Astrocyte of the cerebellum (primary cell): Measurements from ENCODE around the gene GNMT.

Source experiments
- DNase-seq: peaks from one replicate; pipeline ENCODE4 v3.0.0-alpha.2; 2011; ENCODE audit warnings: low read depth
- H3K4me3 ChIP-seq: 2 replicates; pipeline ENCODE4 v1.5.1; 2011; ENCODE audit warnings: mild to moderate bottlenecking, low read depth, low read length, moderate library complexity
- in situ Hi-C: cut with HindIII; loops from 2 replicates; pipeline ENCODE4 v1.10.0; 2017; ENCODE audit warnings: low sequenced_read_pairs
- TF ChIP-seq, protein P1 (sequence below): IDR thresholded peaks from 2 replicates; pipeline ENCODE4 v1.5.1; 2012; ENCODE audit warnings: low read length, low read depth, moderate library complexity, mild to moderate bottlenecking; ENCODE audit errors: missing control alignments

GNMT gene

GRCh38 chr6:42935322-42935721 lies 25.2 kb upstream of the GNMT start:
- no peak for DNase-seq
- TF ChIP-seq, protein P1, sequence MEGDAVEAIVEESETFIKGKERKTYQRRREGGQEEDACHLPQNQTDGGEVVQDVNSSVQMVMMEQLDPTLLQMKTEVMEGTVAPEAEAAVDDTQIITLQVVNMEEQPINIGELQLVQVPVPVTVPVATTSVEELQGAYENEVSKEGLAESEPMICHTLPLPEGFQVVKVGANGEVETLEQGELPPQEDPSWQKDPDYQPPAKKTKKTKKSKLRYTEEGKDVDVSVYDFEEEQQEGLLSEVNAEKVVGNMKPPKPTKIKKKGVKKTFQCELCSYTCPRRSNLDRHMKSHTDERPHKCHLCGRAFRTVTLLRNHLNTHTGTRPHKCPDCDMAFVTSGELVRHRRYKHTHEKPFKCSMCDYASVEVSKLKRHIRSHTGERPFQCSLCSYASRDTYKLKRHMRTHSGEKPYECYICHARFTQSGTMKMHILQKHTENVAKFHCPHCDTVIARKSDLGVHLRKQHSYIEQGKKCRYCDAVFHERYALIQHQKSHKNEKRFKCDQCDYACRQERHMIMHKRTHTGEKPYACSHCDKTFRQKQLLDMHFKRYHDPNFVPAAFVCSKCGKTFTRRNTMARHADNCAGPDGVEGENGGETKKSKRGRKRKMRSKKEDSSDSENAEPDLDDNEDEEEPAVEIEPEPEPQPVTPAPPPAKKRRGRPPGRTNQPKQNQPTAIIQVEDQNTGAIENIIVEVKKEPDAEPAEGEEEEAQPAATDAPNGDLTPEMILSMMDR, result no peak
- no peak overlapping the region for H3K4me3 ChIP-seq
- in situ Hi-C loops, result no loop called here

DNA sequence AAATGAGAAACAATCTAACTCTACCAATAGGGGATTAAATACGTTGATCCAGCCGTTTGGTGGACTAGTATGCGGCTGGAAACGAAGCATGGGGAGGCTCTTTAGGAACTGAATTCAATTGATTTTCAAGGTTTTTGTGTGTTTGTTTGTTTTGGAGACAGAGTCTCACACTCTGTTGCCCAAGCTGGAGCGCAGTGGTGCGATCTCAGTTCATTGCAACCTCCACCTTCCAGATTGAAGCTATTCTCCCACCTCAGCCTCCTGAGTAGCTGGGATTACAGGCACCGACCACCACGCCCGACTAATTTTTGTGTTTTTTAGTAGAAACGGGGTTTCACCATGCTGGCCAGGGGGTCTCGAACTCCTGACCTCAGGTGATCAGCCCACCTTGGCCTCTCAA lies 24.2 kb upstream of the GNMT start:
- no peak for DNase-seq
- TF ChIP-seq, protein P1, result no peak
- in situ Hi-C loops, result no loop called here
- no peak overlapping the region for H3K4me3 ChIP-seq

DNA sequence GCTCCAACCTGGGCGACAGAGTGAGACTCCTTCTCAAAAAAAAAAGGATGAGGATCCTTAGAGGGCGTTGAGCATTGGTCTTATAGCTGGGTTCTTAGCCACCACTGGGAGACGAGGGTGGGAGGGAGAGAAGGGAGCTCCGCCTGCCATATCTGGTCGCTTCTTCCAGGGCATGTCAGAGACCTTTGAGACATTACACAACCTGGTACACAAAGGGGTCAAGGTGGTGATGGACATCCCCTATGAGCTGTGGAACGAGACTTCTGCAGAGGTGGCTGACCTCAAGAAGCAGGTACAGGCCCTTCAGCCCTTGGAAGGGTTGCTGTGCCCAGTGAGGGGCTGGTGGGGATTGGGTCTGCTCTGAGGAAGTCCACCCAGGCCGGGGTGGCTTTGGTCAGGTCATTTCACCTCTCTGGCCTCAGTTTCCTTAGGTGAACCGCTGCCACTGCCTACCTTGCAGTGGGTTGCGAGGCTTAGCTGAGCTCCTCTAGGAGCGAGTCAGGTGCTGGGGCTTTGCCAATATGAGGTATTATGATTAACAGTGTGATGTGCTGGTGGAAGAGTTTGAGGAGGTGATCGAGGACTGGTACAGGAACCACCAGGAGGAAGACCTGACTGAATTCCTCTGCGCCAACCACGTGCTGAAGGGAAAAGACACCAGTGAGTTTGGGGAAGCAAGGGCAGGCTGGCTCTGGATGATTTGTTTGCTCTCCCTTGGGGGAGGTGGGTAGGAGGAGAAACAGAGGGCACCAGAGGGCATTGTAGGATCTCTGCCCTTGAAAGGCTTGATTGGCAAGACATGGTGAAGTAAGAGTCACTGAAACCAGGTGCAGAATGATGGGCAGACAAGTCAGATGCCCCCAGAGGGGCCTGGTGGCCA lies 22.8 kb upstream of the GNMT start:
- TF ChIP-seq, protein P1, result no peak
- in situ Hi-C loops, result no loop called here
- no peak for DNase-seq
- H3K4me3 ChIP-seq, result no peak overlapping the region

DNA sequence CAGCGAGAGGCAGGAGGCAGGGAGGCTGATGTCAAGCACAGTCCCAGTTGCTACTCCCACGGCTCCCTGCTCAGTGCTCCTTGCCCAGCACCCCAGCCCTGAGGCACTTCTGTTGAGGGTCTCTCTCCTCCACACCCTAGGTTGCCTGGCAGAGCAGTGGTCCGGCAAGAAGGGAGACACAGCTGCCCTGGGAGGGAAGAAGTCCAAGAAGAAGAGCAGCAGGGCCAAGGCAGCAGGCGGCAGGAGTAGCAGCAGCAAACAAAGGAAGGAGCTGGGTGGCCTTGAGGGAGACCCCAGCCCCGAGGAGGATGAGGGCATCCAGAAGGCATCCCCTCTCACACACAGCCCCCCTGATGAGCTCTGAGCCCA lies 22.1 kb upstream of the GNMT start:
- TF ChIP-seq, protein P1, result no peak
- no peak overlapping the region for H3K4me3 ChIP-seq
- in situ Hi-C loops, result no loop called here
- DNase-seq, result no peak

DNA sequence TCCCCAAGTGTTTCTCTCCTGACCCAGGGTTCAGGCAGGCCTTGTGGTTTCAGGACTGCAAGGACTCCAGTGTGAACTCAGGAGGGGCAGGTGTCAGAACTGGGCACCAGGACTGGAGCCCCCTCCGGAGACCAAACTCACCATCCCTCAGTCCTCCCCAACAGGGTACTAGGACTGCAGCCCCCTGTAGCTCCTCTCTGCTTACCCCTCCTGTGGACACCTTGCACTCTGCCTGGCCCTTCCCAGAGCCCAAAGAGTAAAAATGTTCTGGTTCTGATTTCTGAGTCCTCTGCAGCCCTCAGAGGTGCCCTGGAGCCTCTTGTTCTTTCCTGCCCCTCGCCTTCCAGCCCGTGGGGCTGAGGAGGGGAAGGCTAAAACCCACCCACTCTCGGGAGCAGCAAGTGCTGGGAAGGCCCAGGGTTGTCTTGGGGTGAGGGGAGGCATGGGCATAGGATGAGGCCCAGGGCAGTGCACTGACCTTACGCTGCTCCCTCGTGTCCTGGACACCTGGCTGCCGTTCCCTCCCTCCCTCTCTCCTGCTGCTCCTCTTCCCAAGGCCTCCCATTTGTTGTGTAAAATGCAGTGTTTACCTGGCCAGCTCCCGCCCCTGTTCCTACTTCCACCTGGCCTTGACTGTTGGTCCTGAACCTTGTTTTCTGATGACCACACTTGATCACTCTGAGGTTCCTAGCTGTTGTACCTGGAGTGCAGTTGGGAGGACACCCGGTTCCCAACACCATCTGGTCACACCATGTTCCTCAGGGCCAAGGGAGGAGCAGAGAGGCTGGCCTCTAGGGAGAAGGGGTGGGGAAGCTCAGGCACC lies 21.4 kb upstream of the GNMT start:
- DNase-seq, result no peak
- TF ChIP-seq, protein P1, result no peak
- no peak overlapping the region for H3K4me3 ChIP-seq
- in situ Hi-C loops, result no loop called here

- TF ChIP-seq, protein P1, result no peak
- DNase-seq, result no peak
- H3K4me3 ChIP-seq, result no peak overlapping the region
- in situ Hi-C loops, result no loop called here
These were observed 20.8 kb upstream of the GNMT start for GRCh38 chr6:42939810-42940167.
